GM12875 (cell line): ENCODE measurements around the gene SPATA17.

Experiments used
- H3K4me3 ChIP-seq: one replicate; pipeline ENCODE4 v1.5.1; 2011; ENCODE audit warnings: low read depth, low read length, control low read depth
- CTCF ChIP-seq: IDR thresholded peaks from 2 replicates; pipeline ENCODE4 v1.5.1; 2011; ENCODE audit warnings: low read depth, mild to moderate bottlenecking, control low read depth, inconsistent platforms, low read length, moderate library complexity, borderline replicate concordance; ENCODE audit not compliant: insufficient read depth

Gene SPATA17

GRCh38 chr1:217888328-217888727, 257.2 kb downstream of the SPATA17 start:
- no peak overlapping the region for H3K4me3 ChIP-seq

GRCh38 chr1:217889401-217889800, 258.3 kb downstream of the SPATA17 start:
- no peak for TF ChIP-seq CTCF
- H3K4me3 ChIP-seq: no peak overlapping the region

More at GRCh38 chr1:217888328-217888727, 257.2 kb downstream of the SPATA17 start:
- no peak for TF ChIP-seq CTCF

GRCh38 chr1:217891966-217892365, 260.8 kb downstream of the SPATA17 start:
- TF ChIP-seq CTCF: no peak

GRCh38 chr1:217892750-217893149, 261.6 kb downstream of the SPATA17 start:
- H3K4me3 ChIP-seq: no peak overlapping the region
- no peak for TF ChIP-seq CTCF

More at GRCh38 chr1:217891966-217892365, 260.8 kb downstream of the SPATA17 start:
- no peak overlapping the region for H3K4me3 ChIP-seq

- TF ChIP-seq CTCF: no peak
- no peak overlapping the region for H3K4me3 ChIP-seq
Measured at GRCh38 chr1:217895841-217896240, 264.7 kb downstream of the SPATA17 start.

- no peak overlapping the region for H3K4me3 ChIP-seq
- TF ChIP-seq CTCF: no peak
Measured at GRCh38 chr1:217896490-217896889, 265.3 kb downstream of the SPATA17 start.

- no peak overlapping the region for H3K4me3 ChIP-seq
- no peak for TF ChIP-seq CTCF
Measured at GRCh38 chr1:217897100-217897499, 266.0 kb downstream of the SPATA17 start.
